Mucosa of descending colon (tissue), 3 donors: ENCODE measurements around the gene SMAP2. TPM values are rescaled to one million over a fixed set of nuclear protein-coding genes. Genes with fewer than 3 reads are reported as not detected.

Experiments used
- ATAC-seq: fragments of 200-7000 bp; cut with Tn5 transposase; one replicate; pipeline ENCODE4 v1.9.1; 2020; ENCODE audit warnings: mild to moderate bottlenecking, moderate library complexity
- DNase-seq, 3 donors: peaks; one replicate each; pipeline ENCODE4 v3.0.0-alpha.2; 2020
- H3K36me3 ChIP-seq: fragments of 200-600 bp; one replicate; pipeline ENCODE4 v1.8.0; 2021; ENCODE audit warnings: low read depth, mild to moderate bottlenecking
- H3K4me1 ChIP-seq: fragments of 200-600 bp; one replicate; pipeline ENCODE4 v1.8.0; 2021; ENCODE audit warnings: low read depth, mild to moderate bottlenecking
- H3K4me3 ChIP-seq: fragments of 200-600 bp; one replicate; pipeline ENCODE4 v1.8.0; 2021; ENCODE audit warnings: mild to moderate bottlenecking
- H3K9me3 ChIP-seq: fragments of 200-600 bp; one replicate; pipeline ENCODE4 v1.8.0; 2021; ENCODE audit warnings: mild to moderate bottlenecking
- CTCF ChIP-seq: fragments of 200-600 bp; IDR thresholded peaks from one replicate; pipeline ENCODE4 v1.8.0; 2022; ENCODE audit warnings: antibody characterized with exemption, mild to moderate bottlenecking
- intact Hi-C, 2 donors: fragments of 100-400 bp; cut with DNase I in 1 of 2; cut with micrococcal nuclease in 1 of 2; formaldehyde crosslinking; loops; one replicate each; pipeline versions ENCODE4 v1.11.0 to v1.11.1; 2022; cut with DNase I, micrococcal nuclease
- total RNA-seq, 3 donors: library from RNA; stranded (reverse); fragmentation: NEBNext Ultra II Directional in 2 of 3; extraction: Animal tissue kit (Norgen Biotek cat#: 25700) in 2 of 3; gene quantifications; one replicate each; pipeline versions ENCODE4 v1.2.1 to v1.2.4, GENCODE V29; 2021 to 2023
- donor health status: DM: no; HTN: no; CAD: no; lungs with moderate emphysema.
- donor health status: DM: no; HTN: no; CAD: no.
- donor health status: DM: no; HTN: yes; CAD: no.

SMAP2 gene
- total RNA-seq, 3 donors from 2014 or later, result 22.0 to 35.6 (median 24.7) TPM

- H3K9me3 ChIP-seq, result no peaks in the 10 kb centered on the region
- no peak overlapping the region for H3K4me3 ChIP-seq
- H3K4me1 ChIP-seq, result peaks cover 32% of the 10 kb centered on the region
- intact Hi-C loops, result no loop called here
- TF ChIP-seq CTCF, result no peak
- no peaks in the 10 kb centered on the region for H3K36me3 ChIP-seq
- DNase-seq (no peak), ATAC-seq (no peak)
Observed at GRCh38 chr1:40382108-40382460, 8.6 kb downstream of the SMAP2 start.

GRCh38 chr1:40382601-40383000 lies 9.1 kb downstream of the SMAP2 start:
- no peaks in the 10 kb centered on the region for H3K36me3 ChIP-seq

GRCh38 chr1:40383095-40383487 lies 9.6 kb downstream of the SMAP2 start:
- no peak for DNase-seq
- intact Hi-C loops, result no loop called here
- Histone ChIP-seq H3K36me3 (no peaks in the 10 kb centered on the region), H3K4me1 (peaks cover 32% of the 10 kb centered on the region), H3K4me3 (no peak overlapping the region), H3K9me3 (no peaks in the 10 kb centered on the region)
- ATAC-seq, result no peak
- TF ChIP-seq CTCF, result no peak

More at GRCh38 chr1:40382601-40383000, 9.1 kb downstream of the SMAP2 start:
- Histone ChIP-seq H3K4me1 (peaks cover 32% of the 10 kb centered on the region), H3K4me3 (no peak overlapping the region), H3K9me3 (no peaks in the 10 kb centered on the region)
- no peak for ATAC-seq
- TF ChIP-seq CTCF, result no peak
- DNase-seq, result no peak
- intact Hi-C loops, result no loop called here

- no peaks in the 10 kb centered on the region for H3K9me3 ChIP-seq
- peak; percentile 3 for ATAC-seq
- no peaks in the 10 kb centered on the region for H3K36me3 ChIP-seq
- H3K4me1 ChIP-seq, result peaks cover 32% of the 10 kb centered on the region
- TF ChIP-seq CTCF, result no peak
- no peak overlapping the region for H3K4me3 ChIP-seq
- intact Hi-C loops, result no loop called here
- no peak for DNase-seq
Observed at GRCh38 chr1:40383488-40384412, 10.2 kb downstream of the SMAP2 start.

- Histone ChIP-seq H3K4me3 (no peak overlapping the region), H3K36me3 (no peaks in the 10 kb centered on the region), H3K9me3 (no peaks in the 10 kb centered on the region), H3K4me1 (peaks cover 36% of the 10 kb centered on the region)
- ATAC-seq, result peak; percentile 45
- DNase-seq, result no peak
- intact Hi-C loops, result no loop called here
- no peak for TF ChIP-seq CTCF
Observed at GRCh38 chr1:40384413-40384762, 10.9 kb downstream of the SMAP2 start.
